ENCODE measurements around the gene ENTPD8.

ENTPD8 gene, protein sequence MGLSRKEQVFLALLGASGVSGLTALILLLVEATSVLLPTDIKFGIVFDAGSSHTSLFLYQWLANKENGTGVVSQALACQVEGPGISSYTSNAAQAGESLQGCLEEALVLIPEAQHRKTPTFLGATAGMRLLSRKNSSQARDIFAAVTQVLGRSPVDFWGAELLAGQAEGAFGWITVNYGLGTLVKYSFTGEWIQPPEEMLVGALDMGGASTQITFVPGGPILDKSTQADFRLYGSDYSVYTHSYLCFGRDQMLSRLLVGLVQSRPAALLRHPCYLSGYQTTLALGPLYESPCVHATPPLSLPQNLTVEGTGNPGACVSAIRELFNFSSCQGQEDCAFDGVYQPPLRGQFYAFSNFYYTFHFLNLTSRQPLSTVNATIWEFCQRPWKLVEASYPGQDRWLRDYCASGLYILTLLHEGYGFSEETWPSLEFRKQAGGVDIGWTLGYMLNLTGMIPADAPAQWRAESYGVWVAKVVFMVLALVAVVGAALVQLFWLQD

DNA sequence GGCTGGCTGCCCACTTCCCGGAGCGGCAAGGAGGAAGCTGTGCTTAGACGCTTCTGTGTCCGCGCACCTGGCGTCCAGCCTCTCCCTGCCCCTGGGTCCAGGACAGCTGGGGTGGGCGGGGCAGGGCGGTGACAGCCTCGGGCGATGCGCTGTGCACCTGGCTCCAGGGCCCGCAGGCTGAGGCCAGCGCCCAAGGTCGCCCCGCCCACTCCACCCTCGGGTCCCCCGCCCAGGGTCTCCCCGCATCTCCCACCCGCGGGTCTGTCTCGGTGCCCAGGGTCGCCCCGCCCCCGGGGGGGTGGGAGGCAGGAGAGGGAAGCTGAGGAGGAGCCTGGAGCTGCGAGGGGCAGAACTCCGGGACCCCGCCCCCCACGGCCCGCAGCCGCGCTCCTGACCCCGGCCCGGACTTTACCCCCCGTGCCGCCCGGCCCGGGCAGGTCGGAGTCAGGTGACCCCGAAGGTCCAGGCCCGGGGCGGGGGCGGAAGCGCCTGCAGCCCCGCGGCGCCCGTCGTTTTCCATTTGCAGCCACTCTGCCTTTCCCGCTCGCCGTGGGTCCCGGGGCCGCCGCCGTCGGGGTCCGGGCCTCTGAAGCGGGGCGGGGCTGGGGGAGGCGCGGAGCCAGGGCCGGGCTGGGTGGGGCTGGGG lies at the start of gene ENTPD8:
TSS of gene ENTPD8 (minus strand) at position 69 of the 646 bp plus-strand sequence. CDS start 3,072 bp downstream, outside the sequence.
- no peak for DNase-seq (ENCODE audit: low read depth in 2 of 3, low spot score in 2 of 3)

DNA sequence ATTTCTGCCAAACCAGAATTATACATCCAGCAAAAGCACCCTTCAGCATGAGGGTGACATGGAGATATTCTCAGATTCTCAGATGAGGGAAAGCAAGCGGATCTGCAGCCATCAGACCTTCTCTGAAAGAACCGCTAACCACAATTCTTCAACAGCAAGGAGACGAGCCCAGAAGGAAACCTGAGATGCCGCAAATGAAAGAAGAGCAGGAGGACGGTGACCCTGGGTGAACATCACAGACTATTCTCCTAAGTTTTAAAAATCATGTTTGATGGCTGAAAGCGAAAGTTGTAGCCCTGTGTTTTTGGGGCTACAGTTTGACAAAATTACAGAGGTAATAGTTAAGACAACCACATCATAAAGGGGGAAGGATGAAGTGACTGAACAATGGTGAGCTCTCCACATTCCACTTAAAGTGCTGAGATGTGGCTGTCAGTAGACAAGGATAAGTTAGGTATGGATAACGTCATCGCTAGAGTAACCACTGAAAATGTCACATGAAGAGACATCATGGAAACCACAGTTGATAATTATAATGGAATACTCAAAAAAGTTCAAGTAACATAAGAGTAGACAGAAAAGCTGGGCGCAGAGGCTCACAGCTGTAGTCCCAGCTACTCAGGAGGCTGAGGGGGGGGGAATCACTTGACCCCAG lies 49.5 kb upstream of the ENTPD8 start:
- DNase-seq (ENCODE audit: low read depth in 2 of 3, low spot score in 2 of 3): no peak

DNA sequence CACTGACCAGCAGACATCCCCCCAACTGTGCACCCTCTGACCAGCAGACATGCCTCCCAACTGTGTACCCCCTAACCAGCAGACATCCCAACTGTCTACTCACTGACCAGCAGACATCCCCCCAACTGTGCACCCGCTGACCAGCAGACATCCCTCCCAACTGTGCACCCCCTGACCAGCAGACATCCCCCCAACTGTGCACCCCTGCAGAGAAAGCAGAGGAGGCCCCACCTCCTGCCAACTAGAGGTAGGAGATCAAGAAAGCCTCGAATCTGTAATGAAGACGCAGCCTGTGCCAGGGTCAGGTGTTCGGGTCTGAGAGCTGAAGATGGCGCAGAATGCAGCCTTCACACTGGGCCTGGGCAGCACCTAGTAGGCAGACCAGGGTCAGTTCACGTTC lies 47.7 kb upstream of the ENTPD8 start:
- DNase-seq (ENCODE audit: low read depth in 2 of 3, low spot score in 2 of 3): no peak

DNA sequence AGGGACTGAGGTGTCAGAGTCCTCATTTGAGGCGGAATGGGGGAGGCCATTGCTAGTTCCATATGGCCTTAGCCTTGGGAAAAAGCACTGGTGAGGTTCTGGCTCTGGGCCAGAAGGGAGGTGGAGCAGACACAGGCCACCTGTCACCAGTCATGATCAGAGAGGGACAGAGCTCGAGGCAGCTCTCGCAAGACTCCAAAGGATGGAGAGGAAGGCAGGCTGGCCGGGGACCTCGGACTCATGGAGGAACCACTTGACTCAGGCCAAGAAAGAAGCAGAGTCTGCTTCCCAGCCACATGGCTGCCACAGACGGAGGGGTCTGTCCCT lies 47.1 kb upstream of the ENTPD8 start:
- no peak for DNase-seq (ENCODE audit: low read depth in 2 of 3, low spot score in 2 of 3)

DNA sequence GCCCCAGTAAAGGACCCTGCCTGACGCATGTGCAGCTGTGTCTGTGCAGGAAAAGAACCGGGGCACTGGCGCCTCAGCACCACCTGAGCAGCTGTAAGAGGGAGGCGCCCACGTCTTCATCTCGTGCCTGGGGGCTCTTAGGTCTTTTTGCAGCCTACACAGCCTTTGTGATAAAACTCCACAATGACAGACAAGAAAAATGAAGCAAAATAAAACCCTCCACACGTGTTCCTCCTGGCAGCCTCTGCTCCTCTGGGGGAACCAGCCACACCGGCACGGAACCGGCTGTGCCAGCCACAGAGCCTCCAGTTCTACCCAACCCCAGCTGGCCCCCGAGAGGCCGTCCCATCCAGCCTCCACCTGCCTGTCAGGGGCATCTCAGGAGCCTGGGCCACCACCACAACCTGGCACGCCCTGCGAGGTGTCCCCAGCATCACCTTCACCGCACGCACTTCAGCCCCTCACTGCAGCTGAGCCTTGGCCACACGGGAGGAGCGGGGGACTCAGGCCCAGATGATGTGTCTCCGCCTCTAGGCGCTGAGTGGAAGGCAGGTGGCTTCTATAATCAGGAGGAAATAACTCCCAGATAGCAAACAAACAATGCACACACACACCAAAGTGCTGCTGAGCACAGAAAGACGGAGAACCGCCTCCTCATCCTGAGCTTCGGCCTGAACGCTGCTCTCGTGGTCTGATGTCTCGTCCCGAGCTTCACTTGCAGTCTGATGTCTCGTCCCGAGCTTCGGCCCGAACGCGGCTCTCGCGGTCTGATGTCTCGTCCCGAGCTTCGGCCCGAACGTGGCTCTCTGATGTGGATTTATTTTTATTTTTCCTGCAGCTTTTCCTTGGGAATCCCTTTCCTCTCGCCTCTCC lies 46.5 kb upstream of the ENTPD8 start:
- DNase-seq (ENCODE audit: low read depth in 2 of 3, low spot score in 2 of 3): no peak

DNA sequence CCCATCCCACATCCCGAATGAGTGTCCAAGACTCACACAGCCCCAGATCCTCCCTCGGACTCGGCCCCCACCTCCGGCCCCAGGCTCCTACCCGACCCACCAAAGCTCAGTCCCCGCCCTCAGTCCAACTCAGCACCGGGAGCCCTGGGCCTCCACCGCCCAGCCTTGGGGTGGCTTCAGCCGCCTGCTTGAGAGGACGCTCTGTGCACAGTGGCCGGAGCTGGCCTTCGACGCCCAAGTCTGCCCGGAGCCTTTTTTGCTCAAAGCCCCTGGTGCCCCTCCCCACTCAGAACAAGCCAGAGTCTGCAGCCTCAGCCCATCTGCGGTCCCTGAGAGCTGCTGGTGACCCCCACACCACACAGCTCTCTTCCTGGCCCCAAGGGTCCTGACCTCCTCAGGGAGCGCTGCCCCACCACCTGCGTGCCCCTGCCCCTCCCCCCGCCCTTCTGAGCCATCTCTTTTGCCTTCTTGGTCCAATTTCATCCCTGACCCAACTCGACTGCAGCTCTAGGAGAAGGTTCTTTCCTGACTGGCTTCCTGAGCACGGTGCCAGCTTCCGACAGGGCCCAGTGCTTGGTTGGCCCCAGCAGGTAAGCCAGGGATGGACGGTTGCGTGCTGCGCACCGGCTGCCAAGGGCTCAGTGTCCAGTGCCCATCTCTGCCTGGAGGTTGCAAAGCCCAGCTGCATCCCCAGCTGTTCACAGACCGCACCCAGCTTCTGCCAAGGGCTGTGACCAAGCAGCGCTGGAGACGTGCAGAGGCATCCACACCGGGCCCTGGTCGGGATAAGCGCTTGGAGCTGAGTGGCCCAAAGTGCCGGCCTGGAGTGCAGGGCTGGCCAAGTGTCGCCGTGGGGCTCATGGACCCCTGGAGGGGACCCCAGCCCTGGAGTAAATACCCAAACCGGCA lies 45.6 kb upstream of the ENTPD8 start:
- no peak for DNase-seq (ENCODE audit: low read depth in 2 of 3, low spot score in 2 of 3)

DNA sequence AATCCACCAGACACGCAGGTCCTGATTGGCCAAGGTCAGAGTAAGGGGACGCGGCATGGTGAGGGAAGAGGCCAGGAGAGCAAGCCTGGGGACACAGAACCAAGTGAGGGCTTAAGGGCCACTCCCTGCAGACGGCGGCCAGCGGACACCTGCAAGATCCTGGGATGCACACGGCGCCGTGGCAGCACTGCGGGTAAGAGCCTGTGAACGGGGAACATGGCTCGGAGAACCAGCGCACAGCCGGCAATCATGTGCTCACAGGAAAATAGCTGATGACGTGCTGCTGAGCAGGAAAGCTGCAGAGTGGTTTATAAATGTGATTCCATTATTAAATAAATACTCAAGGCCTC lies 45.0 kb upstream of the ENTPD8 start:
- no peak for DNase-seq (ENCODE audit: low read depth in 2 of 3, low spot score in 2 of 3)

DNA sequence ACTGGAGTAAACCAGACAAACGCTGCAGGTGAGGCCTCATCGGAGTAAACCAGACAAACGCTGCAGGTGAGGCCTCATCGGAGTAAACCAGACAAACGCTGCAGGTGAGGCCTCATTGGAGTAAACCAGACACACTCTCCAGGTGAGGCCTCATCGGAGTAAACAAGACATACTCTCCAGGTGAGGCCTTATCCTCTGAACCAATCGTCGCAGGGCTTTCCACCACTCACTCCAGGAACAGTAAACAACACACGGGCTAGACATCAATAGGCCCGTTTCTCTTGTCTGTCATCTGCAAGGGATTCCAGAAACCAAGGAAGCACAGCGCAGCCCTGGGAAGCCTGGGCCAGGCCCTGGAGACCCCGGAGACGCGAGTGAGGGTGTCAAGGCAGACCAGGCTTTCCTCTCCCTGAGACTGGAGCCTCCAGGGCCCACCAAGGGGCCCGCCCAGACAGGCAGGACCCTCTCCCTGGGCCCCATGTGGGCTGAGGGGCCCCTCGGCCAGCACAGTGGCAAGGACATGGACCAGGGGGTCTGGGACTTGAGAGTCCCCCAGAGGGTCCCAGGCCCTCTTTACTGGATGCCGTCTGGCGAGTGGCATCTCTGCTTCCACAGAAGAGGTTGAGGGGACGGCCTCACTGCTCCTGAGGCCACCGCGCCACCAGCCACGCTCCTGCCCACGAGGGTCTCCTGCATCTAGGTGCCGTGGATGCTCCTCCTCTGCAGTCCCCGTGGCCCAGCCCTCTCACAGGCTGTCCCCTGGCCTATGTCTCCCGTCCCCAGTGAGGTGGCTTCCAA lies 44.4 kb upstream of the ENTPD8 start:
- no peak for DNase-seq (ENCODE audit: low read depth in 2 of 3, low spot score in 2 of 3)

DNA sequence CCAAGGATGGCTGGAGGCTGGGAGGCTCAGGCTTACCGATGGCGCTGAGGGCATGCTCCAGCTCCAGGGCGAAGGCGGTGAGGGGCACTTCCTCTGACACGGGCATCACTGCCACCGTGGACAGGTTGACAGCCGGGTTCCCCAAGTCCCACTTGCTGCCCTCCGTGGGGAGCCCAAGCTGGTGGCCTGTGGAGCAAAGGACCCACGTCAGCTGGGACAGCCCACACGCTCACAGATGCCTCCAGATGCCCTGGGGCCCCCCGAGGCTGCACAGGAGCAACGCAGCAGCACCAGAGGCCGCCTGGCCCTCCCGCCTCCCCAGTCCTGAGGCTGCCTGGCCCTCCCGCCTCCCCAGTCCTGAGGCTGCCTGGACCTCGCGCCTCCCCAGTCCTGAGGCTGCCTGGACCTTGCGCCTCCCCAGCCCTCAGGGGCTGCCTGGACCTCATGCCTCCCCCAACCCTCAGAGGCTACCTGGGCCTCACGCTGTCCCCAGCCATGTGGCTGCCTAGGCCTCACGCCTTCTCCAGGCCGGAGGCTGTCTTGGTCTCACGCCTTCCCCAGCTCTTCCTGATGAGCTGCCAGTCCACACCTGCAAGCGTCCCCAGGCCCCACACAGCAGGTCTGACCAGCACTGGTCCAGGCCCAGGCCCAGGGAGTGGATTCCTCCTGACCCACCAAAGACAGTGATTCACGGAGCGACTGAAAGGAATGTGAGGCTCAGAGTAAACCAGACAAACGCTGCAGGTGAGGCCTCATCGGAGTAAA lies 43.6 kb upstream of the ENTPD8 start:
- DNase-seq (ENCODE audit: low read depth in 2 of 3, low spot score in 2 of 3): no peak

DNA sequence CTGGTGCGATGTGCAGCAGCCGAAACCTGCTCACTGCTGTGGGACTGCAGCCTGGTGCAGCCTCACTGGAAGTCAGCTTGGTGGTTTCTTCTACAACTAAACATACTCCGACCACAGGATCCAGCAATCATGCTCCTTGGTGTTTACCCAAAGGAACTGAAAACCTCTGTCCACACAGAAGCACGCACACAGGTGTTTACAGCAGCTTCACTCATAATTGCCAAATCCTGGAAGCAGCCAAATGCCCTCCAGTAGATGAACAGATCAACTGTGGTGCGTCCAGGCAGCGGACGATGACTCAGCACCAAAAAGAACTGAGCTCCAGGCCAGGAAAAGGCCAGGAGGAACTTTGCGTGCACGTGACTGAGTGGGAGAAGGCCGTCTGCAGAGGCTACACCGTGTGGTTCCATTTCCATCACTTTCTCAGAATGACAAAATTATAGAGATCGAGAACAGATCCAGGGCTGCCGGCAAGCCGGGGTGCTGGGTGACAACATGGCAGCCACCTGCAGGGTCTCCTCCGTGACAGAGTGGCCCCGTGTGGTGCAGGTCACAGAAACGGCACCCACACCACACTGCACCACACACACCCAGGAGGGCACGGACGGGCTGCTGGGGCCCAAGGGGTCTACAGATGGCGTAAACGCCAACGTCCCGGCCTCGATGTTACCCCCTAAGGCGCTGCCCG lies 41.1 kb upstream of the ENTPD8 start:
- DNase-seq (ENCODE audit: low read depth in 2 of 3, low spot score in 2 of 3): no peak

DNA sequence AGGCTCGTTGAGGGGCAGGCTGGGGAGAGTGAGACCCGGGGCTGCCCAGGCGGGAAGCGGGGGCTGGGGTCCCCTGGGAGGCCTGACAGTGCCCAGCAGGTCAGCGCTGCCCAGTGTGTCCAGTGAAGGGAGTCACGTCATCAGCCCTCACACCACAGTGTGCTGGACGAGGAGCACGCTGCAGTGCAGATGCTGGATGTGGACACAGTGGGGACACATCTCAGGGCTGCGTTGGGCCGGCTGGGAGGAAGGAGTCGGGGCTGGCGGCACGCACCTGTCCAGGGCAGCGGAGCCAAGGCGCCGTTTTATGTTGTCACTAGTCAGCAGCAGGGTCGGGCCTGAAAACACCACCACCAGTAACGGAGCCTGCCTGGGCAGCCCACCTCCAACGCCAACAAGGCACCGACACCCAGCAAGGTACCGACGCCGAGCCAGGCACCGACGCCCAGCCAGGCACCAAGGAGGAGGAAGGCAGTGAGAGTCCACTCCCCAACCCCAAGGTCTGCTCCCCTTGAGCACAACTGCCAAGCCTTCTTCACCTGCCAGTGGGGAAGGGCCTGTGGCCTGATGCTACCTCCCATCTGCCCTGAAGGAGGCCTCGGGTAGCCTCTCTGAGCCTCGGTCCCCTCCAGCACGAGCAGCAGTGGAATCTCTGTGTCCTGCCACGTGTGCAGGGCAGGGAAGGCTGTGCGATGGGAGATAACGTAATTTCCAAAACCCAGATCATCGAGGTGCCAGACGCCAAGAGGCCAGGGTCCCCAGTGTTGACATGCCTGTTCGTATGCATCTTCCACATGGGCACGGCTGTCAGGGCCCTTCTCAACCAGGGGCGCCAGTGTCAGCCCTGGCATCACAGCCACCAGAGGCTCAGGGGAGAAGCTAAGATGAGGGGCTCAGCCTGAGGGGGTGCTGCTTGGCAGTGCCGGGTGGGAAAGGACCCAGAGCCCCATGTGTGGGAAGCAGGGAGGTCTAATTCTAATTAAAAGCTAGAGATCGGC lies 39.8 kb upstream of the ENTPD8 start:
- no peak for DNase-seq (ENCODE audit: low read depth in 2 of 3, low spot score in 2 of 3)

DNA sequence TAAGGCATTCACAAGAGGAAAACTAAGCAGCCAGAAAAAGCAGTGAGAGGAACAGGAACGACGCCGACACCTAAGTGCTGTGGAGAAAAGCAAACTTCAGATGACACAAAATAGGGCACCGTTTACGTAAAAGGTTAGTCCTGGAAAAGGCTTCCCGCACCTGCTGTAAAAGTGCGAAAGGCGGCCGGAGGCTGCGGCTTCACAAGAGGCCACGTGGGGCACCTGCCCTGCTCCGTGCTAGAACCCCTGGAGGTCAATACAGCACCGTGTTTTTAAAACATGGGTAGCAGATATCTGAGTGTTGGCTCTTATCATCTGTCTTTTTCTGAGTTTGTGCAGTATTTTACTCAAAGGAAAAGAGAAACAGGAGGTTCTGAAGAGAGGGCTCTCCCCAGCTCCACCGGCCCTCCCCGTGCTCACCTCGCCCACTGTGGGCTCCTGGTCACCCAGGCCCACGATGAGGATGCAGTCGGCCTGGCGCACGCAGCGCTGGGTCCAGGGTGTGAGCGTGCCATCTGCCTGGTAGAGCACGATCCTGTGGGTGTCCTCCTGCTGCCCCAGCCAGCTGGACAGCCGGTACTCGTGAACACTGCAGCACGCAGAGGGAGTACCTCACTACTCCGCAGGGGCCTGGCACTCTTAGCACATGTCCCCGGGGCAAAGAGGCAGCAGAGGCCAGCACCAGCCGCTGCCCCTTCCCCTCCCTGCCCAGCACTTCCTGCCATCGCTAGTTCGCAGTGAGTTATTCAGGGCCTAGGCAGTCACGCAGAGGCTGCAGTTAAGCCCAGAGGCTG lies 38.9 kb upstream of the ENTPD8 start:
- no peak for DNase-seq (ENCODE audit: low read depth in 2 of 3, low spot score in 2 of 3)

DNA sequence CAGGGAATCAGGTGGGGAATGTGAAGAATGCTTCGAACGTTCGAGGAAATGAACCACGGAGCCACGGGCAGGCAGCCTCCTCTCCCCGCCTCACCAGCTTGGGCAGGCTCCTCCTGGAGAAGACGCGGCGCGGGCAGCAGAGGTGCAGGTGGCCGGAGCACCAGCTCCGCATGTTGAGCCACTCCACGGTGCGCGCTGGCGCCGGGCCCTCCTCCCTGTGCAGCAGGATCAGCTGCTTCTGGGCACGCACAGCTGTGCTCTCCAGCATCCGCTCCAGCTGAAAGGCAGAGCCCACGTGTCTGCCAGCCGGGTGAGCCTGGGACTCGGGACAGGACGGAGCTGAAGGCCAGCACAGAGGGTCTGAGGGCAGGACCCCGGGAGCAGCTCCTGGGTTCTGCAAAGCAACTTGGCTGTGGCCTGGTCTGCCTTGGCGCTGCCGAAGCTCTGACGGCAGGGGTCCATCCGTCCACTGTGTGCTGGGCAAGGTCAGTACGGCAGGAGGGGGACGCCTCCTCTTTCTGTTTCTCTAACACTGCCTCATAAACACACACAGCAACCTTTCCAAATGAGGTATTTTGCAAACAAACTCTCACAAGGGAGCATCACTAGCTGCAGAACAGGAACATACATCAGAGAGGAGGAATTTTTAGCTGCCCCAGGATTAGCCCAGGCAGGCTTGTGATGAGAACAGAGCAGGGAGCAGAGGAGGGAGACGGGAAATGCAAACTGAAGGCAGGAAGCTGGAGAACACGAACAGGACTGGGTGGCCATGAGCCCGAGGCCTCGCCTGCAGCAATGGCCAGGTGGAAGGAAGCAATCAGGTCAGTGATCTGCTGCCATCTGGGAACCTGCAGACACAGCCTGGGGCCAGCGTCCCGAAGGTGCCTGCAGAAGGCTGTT lies 38.1 kb upstream of the ENTPD8 start:
- DNase-seq (ENCODE audit: low read depth in 2 of 3, low spot score in 2 of 3): no peak

DNA sequence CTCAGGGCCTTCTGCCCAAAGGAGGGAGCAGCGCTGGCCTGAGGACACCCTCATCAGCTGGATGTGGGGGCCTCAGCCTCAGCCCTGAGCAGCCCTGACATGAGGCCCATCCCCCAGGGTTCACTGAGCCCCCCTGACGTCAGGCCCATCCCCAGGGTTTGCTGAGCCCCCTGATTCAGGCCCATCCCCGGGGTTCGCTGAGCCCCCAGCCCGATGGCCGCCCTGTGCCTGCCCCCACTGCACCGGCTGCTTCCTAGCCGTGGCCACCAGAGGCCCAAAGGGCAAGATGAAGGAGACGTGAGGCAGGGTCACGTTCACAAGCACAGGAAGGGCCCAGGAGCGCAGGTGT lies 37.4 kb upstream of the ENTPD8 start:
- no peak for DNase-seq (ENCODE audit: low read depth in 2 of 3, low spot score in 2 of 3)

All from activated CD8-positive, alpha-beta memory T cell treated with anti-CD3 and anti-CD28 coated beads for 48 hours (primary cell).